Measurements from ENCODE around the gene BEND4.

BEND4 gene

GRCh38 chr4:42101446-42101975, 50.9 kb downstream of the BEND4 start:
- no peak for DNase-seq

GRCh38 chr4:42088386-42088785, 64.1 kb downstream of the BEND4 start:
- no peak for DNase-seq

GRCh38 chr4:42083816-42084215, 68.6 kb downstream of the BEND4 start:
- DNase-seq = no peak

- DNase-seq = no peak
Observed at GRCh38 chr4:42080306-42080705, 72.1 kb downstream of the BEND4 start.

GRCh38 chr4:42078184-42078801, 74.2 kb downstream of the BEND4 start:
- DNase-seq = no peak

GRCh38 chr4:42074294-42074693, 78.2 kb downstream of the BEND4 start:
- no peak for DNase-seq

GRCh38 chr4:42070463-42070862, 82.0 kb downstream of the BEND4 start:
- no peak for DNase-seq

GRCh38 chr4:42067264-42067663, 85.2 kb downstream of the BEND4 start:
- no peak for DNase-seq

GRCh38 chr4:42066402-42066801, 86.1 kb downstream of the BEND4 start:
- DNase-seq = no peak
